ENCODE data around the gene CERKL. TPM values are rescaled to one million over a fixed set of nuclear protein-coding genes. Genes with fewer than 3 reads are reported as not detected.

CERKL gene
- total RNA-seq, 2 experiments from 2014 or later = not detected

- TF ChIP-seq EZH2phosphoT487 (IDR thresholded peaks at IDR 0.05; ENCODE audit: borderline replicate concordance, low read depth, low read length) (no peak), CTCF (conservative IDR thresholded peaks at IDR 0.05; ENCODE audit: low read length) (no peak)
- Histone ChIP-seq H3K79me2 (ENCODE audit: insufficient read depth, low read depth, low read length) (no peaks in the 10 kb centered on the region), H3K4me2 (ENCODE audit: low read length) (no peak overlapping the region), H3K27ac (ENCODE audit: low read depth, low read length, poor library complexity, severe bottlenecking) (no peak overlapping the region), H3K9me2 (ENCODE audit: insufficient read depth, low read length) (no peaks in the 10 kb centered on the region), H3K9me3 (ENCODE audit: low read length) (no peaks in the 10 kb centered on the region), H3K4me3 (ENCODE audit: low read depth, low read length, poor library complexity, severe bottlenecking) (no peak overlapping the region), H3K36me3 (ENCODE audit: insufficient read depth, low read length) (peaks cover 47% of the 10 kb centered on the region), H2AFZ (ENCODE audit: low read length) (no peak overlapping the region), H3K4me1 (ENCODE audit: insufficient read depth, low read length, poor library complexity, severe bottlenecking) (no peaks in the 10 kb centered on the region), H4K20me1 (ENCODE audit: insufficient read depth, low read length) (no peaks in the 10 kb centered on the region)
- no TSS peak for BruUV-seq (replicated peaks)
- ChIA-PET CTCF (ENCODE audit: unreplicated experiment) (no interaction called here), POLR2A (interaction anchor here (0.6 kb wide), 1 partner anchor 27 kb away, joined by 4 read pairs; no protein-coding TSS in a partner anchor)
- intact Hi-C loops (cut with micrococcal nuclease; ENCODE audit: unreplicated experiment) = no loop called here
- DNase-seq (ENCODE audit: low spot score) = no peak
Observed at GRCh38 chr2:181540421-181540820, 116.5 kb downstream of the CERKL start.

GRCh38 chr2:181536730-181537129 is 120.2 kb downstream of the CERKL start:
- Histone ChIP-seq H3K9me3 (ENCODE audit: low read length) (no peaks in the 10 kb centered on the region), H3K4me2 (ENCODE audit: low read length) (no peak overlapping the region), H3K79me2 (ENCODE audit: insufficient read depth, low read depth, low read length) (no peaks in the 10 kb centered on the region), H3K9me2 (ENCODE audit: insufficient read depth, low read length) (no peaks in the 10 kb centered on the region), H4K20me1 (ENCODE audit: insufficient read depth, low read length) (no peaks in the 10 kb centered on the region), H3K4me1 (ENCODE audit: insufficient read depth, low read length, poor library complexity, severe bottlenecking) (no peaks in the 10 kb centered on the region), H3K27ac (ENCODE audit: low read depth, low read length, poor library complexity, severe bottlenecking) (no peak overlapping the region), H2AFZ (ENCODE audit: low read length) (no peak overlapping the region), H3K4me3 (ENCODE audit: low read depth, low read length, poor library complexity, severe bottlenecking) (no peak overlapping the region), H3K36me3 (ENCODE audit: insufficient read depth, low read length) (peaks cover 70% of the 10 kb centered on the region)
- ChIA-PET CTCF (ENCODE audit: unreplicated experiment) (no interaction called here), POLR2A (interaction anchor here (0.8 to 1.2 kb wide), 3 partner anchors 9 to 20 kb away, joined by 3 read pairs; no protein-coding TSS in a partner anchor)
- no peak for DNase-seq (ENCODE audit: low spot score)
- TF ChIP-seq CTCF (conservative IDR thresholded peaks at IDR 0.05; ENCODE audit: low read length) (no peak), EZH2phosphoT487 (IDR thresholded peaks at IDR 0.05; ENCODE audit: borderline replicate concordance, low read depth, low read length) (no peak)
- intact Hi-C loops (cut with micrococcal nuclease; ENCODE audit: unreplicated experiment) = no loop called here
- TSS peak; percentile 24 for BruUV-seq (replicated peaks)

GRCh38 chr2:181528441-181528840 is 128.5 kb downstream of the CERKL start:
- no TSS peak for BruUV-seq (replicated peaks)

More at GRCh38 chr2:181528441-181528840, 128.5 kb downstream of the CERKL start:
- Histone ChIP-seq H3K9me3 (ENCODE audit: low read length) (no peaks in the 10 kb centered on the region), H3K4me1 (ENCODE audit: insufficient read depth, low read length, poor library complexity, severe bottlenecking) (no peaks in the 10 kb centered on the region), H3K9me2 (ENCODE audit: insufficient read depth, low read length) (no peaks in the 10 kb centered on the region), H2AFZ (ENCODE audit: low read length) (no peak overlapping the region), H3K4me2 (ENCODE audit: low read length) (no peak overlapping the region), H3K27ac (ENCODE audit: low read depth, low read length, poor library complexity, severe bottlenecking) (no peak overlapping the region), H4K20me1 (ENCODE audit: insufficient read depth, low read length) (no peaks in the 10 kb centered on the region), H3K4me3 (ENCODE audit: low read depth, low read length, poor library complexity, severe bottlenecking) (no peak overlapping the region), H3K36me3 (ENCODE audit: insufficient read depth, low read length) (peaks cover 76% of the 10 kb centered on the region), H3K79me2 (ENCODE audit: insufficient read depth, low read depth, low read length) (no peaks in the 10 kb centered on the region)
- POLR2A ChIA-PET = no interaction called here
- no peak for TF ChIP-seq EZH2phosphoT487 (IDR thresholded peaks at IDR 0.05; ENCODE audit: borderline replicate concordance, low read depth, low read length)
- TF ChIP-seq CTCF (conservative IDR thresholded peaks at IDR 0.05; ENCODE audit: low read length) = no peak
- intact Hi-C loops (cut with micrococcal nuclease; ENCODE audit: unreplicated experiment) = no loop called here
- CTCF ChIA-PET (ENCODE audit: unreplicated experiment) = no interaction called here
- no peak for DNase-seq (ENCODE audit: low spot score)
